Ovary (tissue), 9 donors: ENCODE results near the gene AKAP6. TPM values are rescaled to one million over a fixed set of nuclear protein-coding genes. Genes with fewer than 3 reads are reported as not detected.

Source experiments
- DNase-seq, 5 donors: peaks; one replicate each; pipeline ENCODE4 v3.0.0-alpha.2; 2019 to 2020
- H3K27ac ChIP-seq, 2 donors: fragments of 200-600 bp; one replicate each; pipeline versions ENCODE4 v1.5.1 to v1.8.0; 2019 to 2022
- H3K27me3 ChIP-seq: fragments of 200-600 bp; one replicate; pipeline ENCODE4 v1.8.0; 2022
- H3K36me3 ChIP-seq: fragments of 200-600 bp; sonication (generic); one replicate; pipeline ENCODE4 v1.5.1; 2019
- H3K4me1 ChIP-seq: one replicate; pipeline ENCODE4 v1.8.1; 2013; ENCODE audit warnings: mild to moderate bottlenecking, moderate library complexity; ENCODE audit not compliant: insufficient read depth
- H3K4me3 ChIP-seq: fragments of 200-600 bp; sonication (generic); one replicate; pipeline ENCODE4 v1.5.1; 2017
- H3K9me3 ChIP-seq, 2 donors: fragments of 200-600 bp in 1 of 2; sonication (generic) in 1 of 2; one replicate each; pipeline versions ENCODE4 v1.5.1 to v1.8.1; 2013 to 2019; ENCODE audit warnings: mild to moderate bottlenecking in 1 of 2, moderate library complexity in 1 of 2
- EP300 ChIP-seq: sonication (generic); formaldehyde crosslinking; IDR thresholded peaks from one replicate; pipeline ENCODE4 v1.6.1; 2017; ENCODE audit warnings: antibody characterized with exemption
- POLR2A ChIP-seq: fragments of 450-650 bp; IDR thresholded peaks from one replicate; pipeline ENCODE4 v1.6.1; 2017; ENCODE audit warnings: antibody characterized with exemption, mild to moderate bottlenecking, moderate library complexity
- WGBS, 3 donors: extraction: QIAGEN DNeasy Blood & Tissue Kit in 1 of 3; methylation state at CpG; one replicate each; pipeline versions ENCODE4 v1.1.5 to v1.1.7; 2013 to 2017; 5-methylcytosine and 5-hydroxymethylcytosine counted together
- intact Hi-C, 4 donors: fragments of 100-400 bp; cut with DNase I; formaldehyde crosslinking; loops; one replicate each; pipeline versions ENCODE4 v1.11.0 to v1.15.1; 2022 to 2023
- polyA plus RNA-seq, 2 donors: library from polyadenylated mRNA; stranded (reverse); fragments of 200-250 nt in 1 of 2; fragments of 350-450 nt in 1 of 2; fragmentation: Illumina TruSeq in 1 of 2; extraction: RNeasy Lipid Tissue Mini Kit (QIAGEN cat#74804) in 1 of 2; gene quantifications; one replicate each; pipeline ENCODE4 v1.2.3, GENCODE V29; 2013 to 2014
- total RNA-seq, 7 donors: library from RNA; depleted of rRNA in 2 of 7; stranded (reverse); fragments of >200 nt in 2 of 7; fragmentation: NEBNext Ultra II Directional in 3 of 7; extraction: Animal tissue kit (Norgen Biotek cat#: 25700) in 3 of 7; gene quantifications; one replicate each; pipeline versions ENCODE4 v1.1.0 to v1.2.4, GENCODE V29; 2016 to 2023
- TF ChIP-seq, protein P1 (sequence below), 3 donors: fragments of 450-650 bp in 2 of 3; fragments of 200-600 bp in 1 of 3; IDR thresholded peaks; one replicate each; pipeline versions ENCODE4 v1.5.1 to v1.8.0; 2016 to 2022; ENCODE audit warnings: antibody characterized with exemption in 3 of 3, mild to moderate bottlenecking in 1 of 3
- donor health status: DM: no; HTN: no; CAD: no; lungs with moderate emphysema.
- donor health status: DM: no; HTN: no; CAD: no.
- donor health status: Bipolar disorder and iron deficiency.
- donor health status: DM: yes; HTN: yes; CAD: no.
- donor health status: DM: no; HTN: no; CAD: no.
- donor health status: DM: yes; HTN: yes; CAD: no.

The AKAP6 gene
- total and polyA plus RNA-seq, 9 donors, result 2.3 to 13.1 (median 6.9) TPM

DNA sequence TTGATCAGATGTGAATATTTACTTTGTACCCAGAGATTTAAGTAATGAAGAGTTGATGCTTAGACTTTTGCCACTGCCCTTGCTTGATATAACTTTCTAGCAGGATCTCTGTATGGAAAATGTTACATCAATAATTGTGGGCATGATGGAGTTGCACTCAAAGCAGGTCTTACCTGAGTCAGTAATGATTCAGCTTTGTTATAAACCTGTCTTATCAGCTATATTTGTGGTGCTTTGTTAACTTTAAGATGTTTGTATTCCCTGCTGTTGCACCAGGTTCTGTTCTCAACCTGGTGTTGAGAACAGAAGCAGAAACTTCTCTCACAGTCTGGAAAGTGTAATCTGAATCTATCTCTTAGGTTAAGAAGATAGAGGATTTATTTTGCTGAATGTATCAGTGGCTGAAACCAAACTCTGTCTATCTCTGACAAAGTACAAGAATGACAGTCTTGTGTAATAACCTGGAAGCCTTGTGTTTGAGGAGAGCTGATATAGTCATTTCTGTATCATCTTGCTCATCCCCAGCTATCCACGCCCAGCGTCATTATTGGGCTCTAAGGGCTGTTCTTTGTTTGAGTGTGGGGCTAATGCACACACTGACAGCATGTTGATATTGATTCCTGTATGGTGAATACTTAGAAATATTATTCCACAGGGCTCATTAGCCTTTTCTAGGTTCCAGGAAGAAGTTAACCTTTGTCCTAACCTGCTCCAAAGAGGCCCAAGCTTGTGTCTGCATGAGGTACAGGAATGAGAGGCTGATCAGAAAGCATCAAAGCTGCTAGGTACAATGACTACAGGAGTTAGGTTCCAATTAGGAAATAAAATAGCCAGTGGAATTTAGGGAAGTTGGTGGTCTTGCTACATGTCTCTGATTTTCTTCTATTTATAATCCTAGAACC, 3.6 kb downstream of the AKAP6 start:
- Histone ChIP-seq H3K9me3 (no peaks in the 10 kb centered on the region), H3K36me3 (no peaks in the 10 kb centered on the region), H3K4me3 (no peak overlapping the region), H3K27me3 (no peaks in the 10 kb centered on the region), H3K4me1 (peaks cover 2% of the 10 kb centered on the region), H3K27ac (no peak overlapping the region)
- no peak for TF ChIP-seq POLR2A
- TF ChIP-seq EP300, result no peak
- TF ChIP-seq, protein P1, sequence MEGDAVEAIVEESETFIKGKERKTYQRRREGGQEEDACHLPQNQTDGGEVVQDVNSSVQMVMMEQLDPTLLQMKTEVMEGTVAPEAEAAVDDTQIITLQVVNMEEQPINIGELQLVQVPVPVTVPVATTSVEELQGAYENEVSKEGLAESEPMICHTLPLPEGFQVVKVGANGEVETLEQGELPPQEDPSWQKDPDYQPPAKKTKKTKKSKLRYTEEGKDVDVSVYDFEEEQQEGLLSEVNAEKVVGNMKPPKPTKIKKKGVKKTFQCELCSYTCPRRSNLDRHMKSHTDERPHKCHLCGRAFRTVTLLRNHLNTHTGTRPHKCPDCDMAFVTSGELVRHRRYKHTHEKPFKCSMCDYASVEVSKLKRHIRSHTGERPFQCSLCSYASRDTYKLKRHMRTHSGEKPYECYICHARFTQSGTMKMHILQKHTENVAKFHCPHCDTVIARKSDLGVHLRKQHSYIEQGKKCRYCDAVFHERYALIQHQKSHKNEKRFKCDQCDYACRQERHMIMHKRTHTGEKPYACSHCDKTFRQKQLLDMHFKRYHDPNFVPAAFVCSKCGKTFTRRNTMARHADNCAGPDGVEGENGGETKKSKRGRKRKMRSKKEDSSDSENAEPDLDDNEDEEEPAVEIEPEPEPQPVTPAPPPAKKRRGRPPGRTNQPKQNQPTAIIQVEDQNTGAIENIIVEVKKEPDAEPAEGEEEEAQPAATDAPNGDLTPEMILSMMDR (IDR thresholded peaks at IDR 0.05), result no peak
- DNase-seq, result no peak
- intact Hi-C loops, result no loop called here
- 91 to 96% (median 93%) methylated on average over 2 of the region's 2 CpGs for WGBS, 3 donors

DNA sequence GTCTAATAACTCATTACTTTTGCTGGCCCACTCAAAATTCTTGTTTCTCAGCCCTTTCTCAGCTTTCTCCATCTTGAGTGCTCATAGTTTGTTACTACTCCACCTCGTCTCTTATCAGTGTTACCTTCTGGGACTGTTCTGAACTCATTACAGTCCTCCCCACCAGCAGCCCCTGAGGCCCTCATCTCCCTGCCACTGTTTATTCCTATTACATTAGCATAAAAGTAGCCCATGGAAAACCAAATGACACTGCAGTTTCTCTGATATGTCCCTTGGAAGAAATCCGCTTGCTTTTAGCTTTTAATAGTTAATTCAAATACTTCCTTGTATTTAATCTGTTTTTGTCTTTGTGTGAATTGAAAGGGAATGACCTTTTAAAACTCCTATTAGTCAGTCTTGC, 7.6 kb downstream of the AKAP6 start:
- 81 to 91% (median 87%) methylated on average over 2 of the region's 2 CpGs for WGBS, 3 donors
- intact Hi-C loops, result no loop called here
- Histone ChIP-seq H3K27me3 (no peaks in the 10 kb centered on the region), H3K27ac (no peak overlapping the region), H3K9me3 (no peaks in the 10 kb centered on the region), H3K36me3 (no peaks in the 10 kb centered on the region), H3K4me3 (no peak overlapping the region), H3K4me1 (no peaks in the 10 kb centered on the region)
- no peak for TF ChIP-seq EP300
- no peak for TF ChIP-seq POLR2A
- TF ChIP-seq, protein P1 (IDR thresholded peaks at IDR 0.05), result no peak
- no peak for DNase-seq

DNA sequence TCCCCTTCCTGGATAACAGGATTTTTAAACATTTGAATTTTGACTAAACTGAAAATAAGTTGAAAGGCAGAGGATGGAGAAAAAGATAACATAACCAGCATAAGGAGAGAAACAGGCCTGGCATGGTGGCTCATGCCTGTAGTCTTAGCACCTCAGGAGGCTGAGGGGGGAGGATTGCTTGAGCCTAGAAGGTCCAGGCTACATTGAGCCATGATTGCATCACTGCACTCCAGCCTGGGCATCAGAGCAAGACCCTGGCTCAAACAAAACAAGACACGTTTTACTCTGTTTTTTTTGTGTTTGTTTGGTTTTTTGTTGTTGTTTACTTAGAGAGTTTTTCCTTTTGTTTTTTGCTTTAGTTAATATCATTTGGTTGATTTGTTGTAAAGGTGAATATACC, 8.7 kb downstream of the AKAP6 start:
- 75 to 83% (median 83%) methylated on average over 1 of the region's 1 CpG for WGBS, 3 donors
- Histone ChIP-seq H3K36me3 (no peaks in the 10 kb centered on the region), H3K9me3 (no peaks in the 10 kb centered on the region), H3K4me1 (no peaks in the 10 kb centered on the region), H3K4me3 (no peak overlapping the region), H3K27me3 (no peaks in the 10 kb centered on the region), H3K27ac (no peak overlapping the region)
- DNase-seq, result no peak
- TF ChIP-seq POLR2A (no peak), EP300 (no peak)
- TF ChIP-seq, protein P1 (IDR thresholded peaks at IDR 0.05), result no peak
- intact Hi-C loops, result no loop called here

DNA sequence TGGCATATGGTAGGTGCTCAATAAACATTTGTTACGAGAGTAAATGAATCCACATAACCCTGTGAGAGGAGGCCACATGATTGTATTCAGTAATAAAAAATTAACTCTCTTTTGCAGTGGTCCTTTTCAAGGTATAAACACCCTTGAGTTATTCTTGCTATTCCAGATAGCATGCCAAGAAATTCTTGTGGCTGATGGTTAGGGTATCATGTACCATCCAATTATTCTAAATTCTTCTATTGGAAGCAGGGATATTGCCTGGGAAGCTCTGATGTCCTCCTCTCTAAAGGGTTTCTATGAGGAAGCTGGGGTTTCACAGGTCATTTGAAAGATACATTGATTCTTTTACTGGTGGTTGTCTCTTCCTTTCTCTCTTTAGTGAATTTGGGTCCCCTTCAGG, 10.1 kb downstream of the AKAP6 start:
- no peak for DNase-seq
- Histone ChIP-seq H3K36me3 (no peaks in the 10 kb centered on the region), H3K27ac (no peak overlapping the region), H3K4me1 (no peaks in the 10 kb centered on the region), H3K27me3 (no peaks in the 10 kb centered on the region), H3K4me3 (no peak overlapping the region), H3K9me3 (no peaks in the 10 kb centered on the region)
- no peak for TF ChIP-seq EP300
- TF ChIP-seq, protein P1 (IDR thresholded peaks at IDR 0.05), result no peak
- 85 to 96% (median 95%) methylated on average over 1 of the region's 1 CpG for WGBS, 3 donors
- intact Hi-C loops, result no loop called here
